Measurements from ENCODE around the gene GRID2.

The GRID2 gene

DNA sequence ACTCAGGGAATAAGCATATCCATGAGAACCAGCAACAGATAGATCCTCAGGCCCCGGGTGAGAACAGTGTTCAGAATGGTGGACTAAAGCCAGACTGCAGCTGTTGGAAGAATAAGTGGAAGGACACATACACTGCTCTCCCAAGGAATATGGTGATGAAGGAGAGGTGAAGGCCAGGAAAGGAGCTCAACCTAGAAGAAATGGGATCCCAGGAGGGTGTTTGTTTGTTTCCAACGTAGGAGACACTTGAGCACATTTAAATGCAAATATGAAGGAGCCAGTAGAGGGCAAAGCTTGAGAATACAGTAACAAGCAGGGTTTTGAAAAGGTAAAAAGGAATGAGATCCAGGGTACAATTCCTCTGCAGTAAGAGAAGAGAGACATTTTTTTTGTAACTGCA, 1482.4 kb downstream of the GRID2 start:
- Histone ChIP-seq H3K36me3 (ENCODE audit: control insufficient read depth, insufficient read depth, low read length) (no peaks in the 10 kb centered on the region), H2AFZ (no peak overlapping the region), H3K27me3 (ENCODE audit: control insufficient read depth, insufficient read depth, low read length) (no peaks in the 10 kb centered on the region), H3K9me3 (ENCODE audit: control insufficient read depth, low read length) (no peaks in the 10 kb centered on the region), H3K4me2 (ENCODE audit: low read length) (no peak overlapping the region), H3K4me1 (no peaks in the 10 kb centered on the region), H3K79me2 (no peaks in the 10 kb centered on the region), H3K9ac (no peak overlapping the region), H3K27ac (no peak overlapping the region), H3K4me3 (ENCODE audit: low read depth, low read length) (no peak overlapping the region)
- no peak for TF ChIP-seq CTCF (IDR thresholded peaks at IDR 0.05)

DNA sequence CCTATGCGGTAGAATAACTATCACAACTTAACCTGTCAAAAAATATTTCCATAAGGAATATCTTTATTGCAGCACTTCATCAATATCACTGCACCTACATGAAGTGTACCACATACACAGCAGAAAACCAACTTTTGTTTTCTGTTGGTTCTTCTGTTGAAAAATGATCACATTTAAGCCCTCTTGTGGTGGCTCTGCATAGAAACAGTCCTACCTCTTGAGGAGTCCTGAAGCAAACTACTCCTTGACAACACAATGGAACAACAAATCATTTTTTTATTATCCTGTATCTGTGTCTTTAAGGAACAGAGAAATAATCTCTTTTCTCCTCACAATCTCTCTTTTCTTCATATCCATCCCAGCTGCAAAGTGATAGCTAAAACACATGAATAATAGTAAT, 1484.9 kb downstream of the GRID2 start:
- Histone ChIP-seq H3K9me3 (ENCODE audit: control insufficient read depth, low read length) (no peaks in the 10 kb centered on the region), H3K9ac (no peak overlapping the region), H3K27ac (no peak overlapping the region), H3K4me2 (ENCODE audit: low read length) (no peak overlapping the region), H3K79me2 (no peaks in the 10 kb centered on the region), H3K27me3 (ENCODE audit: control insufficient read depth, insufficient read depth, low read length) (no peaks in the 10 kb centered on the region), H3K4me3 (ENCODE audit: low read depth, low read length) (no peak overlapping the region), H2AFZ (no peak overlapping the region), H3K36me3 (ENCODE audit: control insufficient read depth, insufficient read depth, low read length) (no peaks in the 10 kb centered on the region), H3K4me1 (no peaks in the 10 kb centered on the region)
- no peak for TF ChIP-seq CTCF (IDR thresholded peaks at IDR 0.05)

DNA sequence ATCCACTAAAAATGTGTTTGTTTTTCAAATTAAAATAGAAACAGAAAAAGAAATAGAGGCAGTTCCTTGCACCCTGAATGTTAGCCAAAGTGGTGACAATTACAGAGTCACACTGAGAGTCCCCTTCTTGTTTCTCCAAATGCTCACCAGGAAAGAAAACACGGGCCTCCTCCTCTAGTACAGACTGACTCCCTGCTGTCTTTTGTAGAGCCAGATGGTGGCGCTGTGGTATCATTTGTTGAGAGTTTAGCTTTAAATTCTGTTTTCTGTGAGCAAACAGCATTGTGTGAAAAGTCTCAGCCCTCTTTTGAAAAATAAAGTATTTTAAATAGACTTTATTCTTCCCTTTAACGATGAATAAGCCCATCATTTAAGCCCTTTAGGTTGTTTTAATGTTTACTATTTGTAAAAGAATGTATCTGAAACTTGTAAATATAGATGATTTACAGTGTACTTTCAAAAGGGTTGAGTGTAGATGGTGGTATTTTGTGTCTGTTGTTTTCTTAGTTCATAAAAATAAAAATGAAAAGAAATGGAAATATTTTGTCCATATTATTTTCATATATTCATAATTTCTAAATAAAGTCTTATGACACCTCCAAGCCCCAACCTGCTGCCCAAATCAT, 1487.9 kb downstream of the GRID2 start:
- Histone ChIP-seq H3K9ac (no peak overlapping the region), H3K36me3 (ENCODE audit: control insufficient read depth, insufficient read depth, low read length) (no peaks in the 10 kb centered on the region), H3K27ac (no peak overlapping the region), H3K4me2 (ENCODE audit: low read length) (no peak overlapping the region), H3K4me1 (no peaks in the 10 kb centered on the region), H2AFZ (no peak overlapping the region), H3K79me2 (no peaks in the 10 kb centered on the region), H3K27me3 (ENCODE audit: control insufficient read depth, insufficient read depth, low read length) (no peaks in the 10 kb centered on the region), H3K4me3 (ENCODE audit: low read depth, low read length) (no peak overlapping the region), H3K9me3 (ENCODE audit: control insufficient read depth, low read length) (no peaks in the 10 kb centered on the region)
- TF ChIP-seq CTCF (IDR thresholded peaks at IDR 0.05) = peak; percentile 12

GRCh38 chr4:93802045-93802444, 1498.3 kb downstream of the GRID2 start:
- Histone ChIP-seq H3K27ac (no peak overlapping the region), H3K4me3 (ENCODE audit: low read depth, low read length) (no peak overlapping the region), H3K79me2 (no peaks in the 10 kb centered on the region), H2AFZ (no peak overlapping the region), H3K4me1 (no peaks in the 10 kb centered on the region), H3K27me3 (ENCODE audit: control insufficient read depth, insufficient read depth, low read length) (no peaks in the 10 kb centered on the region), H3K9ac (no peak overlapping the region), H3K36me3 (ENCODE audit: control insufficient read depth, insufficient read depth, low read length) (no peaks in the 10 kb centered on the region), H3K4me2 (ENCODE audit: low read length) (no peak overlapping the region), H3K9me3 (ENCODE audit: control insufficient read depth, low read length) (no peaks in the 10 kb centered on the region)
- no peak for TF ChIP-seq CTCF (IDR thresholded peaks at IDR 0.05)

DNA sequence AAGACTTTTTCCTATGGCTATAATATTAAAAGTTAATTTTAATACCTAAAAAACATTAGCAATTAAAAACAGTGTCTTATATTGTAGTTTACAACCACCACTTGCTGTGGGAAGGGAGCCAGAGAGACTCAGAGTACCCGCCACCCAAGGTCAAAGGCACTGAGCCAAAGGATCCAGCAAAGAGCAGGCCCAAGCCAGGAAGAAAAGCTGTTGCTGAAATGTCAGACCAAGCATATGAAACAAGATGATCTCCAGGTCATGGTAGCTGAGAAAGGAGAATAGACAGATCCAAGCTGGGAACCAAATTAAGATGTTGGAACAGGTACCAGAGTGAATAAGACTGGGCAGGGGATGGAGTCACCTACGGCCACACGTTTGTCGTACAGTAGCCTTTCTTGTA, 1506.0 kb downstream of the GRID2 start:
- no peak overlapping the region for H2AFZ ChIP-seq
- no peak overlapping the region for H3K4me3 ChIP-seq (ENCODE audit: low read depth, low read length)
- H3K79me2 ChIP-seq = no peaks in the 10 kb centered on the region
- no peaks in the 10 kb centered on the region for H3K36me3 ChIP-seq (ENCODE audit: control insufficient read depth, insufficient read depth, low read length)
- no peak overlapping the region for H3K9ac ChIP-seq
- H3K27ac ChIP-seq = no peak overlapping the region
- no peak overlapping the region for H3K4me2 ChIP-seq (ENCODE audit: low read length)
- no peaks in the 10 kb centered on the region for H3K27me3 ChIP-seq (ENCODE audit: control insufficient read depth, insufficient read depth, low read length)
- no peak for TF ChIP-seq CTCF (IDR thresholded peaks at IDR 0.05)
- H3K9me3 ChIP-seq (ENCODE audit: control insufficient read depth, low read length) = no peaks in the 10 kb centered on the region
- no peaks in the 10 kb centered on the region for H3K4me1 ChIP-seq
